ENCODE results near the gene CRKL. TPM values are rescaled to one million over a fixed set of nuclear protein-coding genes. Genes with fewer than 3 reads are reported as not detected.
A peak's percentile ranks its signal among the peaks of the same experiment; 100 is the strongest.

Gene CRKL
- polyA plus RNA-seq, 3 donors = 26.0 to 37.5 (median 29.4) TPM

- peak overlapping the region in 1 of 3 experiments; percentile 3 for H3K4me3 ChIP-seq (replicated peaks in 1 of 3; ENCODE audit: low read depth in 2 of 3, low read length in 3 of 3)
- no peak for DNase-seq
- Mint-ChIP-seq H3K4me1 (peaks cover 35% of the 10 kb centered on the region), H3K27me3 (ENCODE audit: low read depth in 3 of 3) (peaks cover 1 to 4% (median 3%) of the 10 kb centered on the region in 3 donors), H3K9me3 (peaks cover 0 to 4% (median 0%) of the 10 kb centered on the region in 7 donors), H3K4me3 (peak overlapping the region in 1 of 2 donors; percentile 72), H3K36me3 (no peaks in the 10 kb centered on the region), H3K27ac (peak overlapping the region; percentile 88 to 98 (median 95))
- intact Hi-C loops (cut with micrococcal nuclease) = no loop called here
- TF ChIP-seq, protein P1, sequence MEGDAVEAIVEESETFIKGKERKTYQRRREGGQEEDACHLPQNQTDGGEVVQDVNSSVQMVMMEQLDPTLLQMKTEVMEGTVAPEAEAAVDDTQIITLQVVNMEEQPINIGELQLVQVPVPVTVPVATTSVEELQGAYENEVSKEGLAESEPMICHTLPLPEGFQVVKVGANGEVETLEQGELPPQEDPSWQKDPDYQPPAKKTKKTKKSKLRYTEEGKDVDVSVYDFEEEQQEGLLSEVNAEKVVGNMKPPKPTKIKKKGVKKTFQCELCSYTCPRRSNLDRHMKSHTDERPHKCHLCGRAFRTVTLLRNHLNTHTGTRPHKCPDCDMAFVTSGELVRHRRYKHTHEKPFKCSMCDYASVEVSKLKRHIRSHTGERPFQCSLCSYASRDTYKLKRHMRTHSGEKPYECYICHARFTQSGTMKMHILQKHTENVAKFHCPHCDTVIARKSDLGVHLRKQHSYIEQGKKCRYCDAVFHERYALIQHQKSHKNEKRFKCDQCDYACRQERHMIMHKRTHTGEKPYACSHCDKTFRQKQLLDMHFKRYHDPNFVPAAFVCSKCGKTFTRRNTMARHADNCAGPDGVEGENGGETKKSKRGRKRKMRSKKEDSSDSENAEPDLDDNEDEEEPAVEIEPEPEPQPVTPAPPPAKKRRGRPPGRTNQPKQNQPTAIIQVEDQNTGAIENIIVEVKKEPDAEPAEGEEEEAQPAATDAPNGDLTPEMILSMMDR (IDR thresholded peaks at IDR 0.05) = no peak
- no peaks in the 10 kb centered on the region for H3K27me3 ChIP-seq (ENCODE audit: control insufficient read depth in 2 of 2, insufficient read depth in 2 of 2, low read length in 2 of 2)
- peaks cover 27 to 31% of the 10 kb centered on the region in 2 donors for H3K4me1 ChIP-seq (ENCODE audit: control insufficient read depth in 1 of 2, insufficient read depth in 2 of 2, low read length in 2 of 2)
- no peaks in the 10 kb centered on the region for H3K79me2 ChIP-seq (ENCODE audit: insufficient read depth, low read length)
- no peaks in the 10 kb centered on the region for H3K9me3 ChIP-seq (replicated peaks in 1 of 2; ENCODE audit: control insufficient read depth in 1 of 2, insufficient read depth in 1 of 2, low read length in 2 of 2)
- H3K36me3 ChIP-seq (replicated peaks in 1 of 2; ENCODE audit: control insufficient read depth in 1 of 2, insufficient read depth in 2 of 2, low read length in 2 of 2) = no peaks in the 10 kb centered on the region
- H2AFZ ChIP-seq (ENCODE audit: insufficient read depth, low read depth, low read length, poor library complexity, severe bottlenecking) = no peak overlapping the region
- no peaks in the 10 kb centered on the region for H4K20me1 ChIP-seq (ENCODE audit: insufficient read depth, low read length)
- WGBS (ENCODE audit: insufficient coverage) = no CpG with 5 or more reads among the region's 3 CpGs
- H3K9ac ChIP-seq (ENCODE audit: insufficient read depth, low read length, poor library complexity, severe bottlenecking) = no peak overlapping the region
- peak overlapping the region; percentile 3 for H3K4me2 ChIP-seq (replicated peaks; ENCODE audit: extremely low read depth, low read length, poor library complexity, severe bottlenecking)
- peak overlapping the region in 1 of 2 donors; percentile 80 for H3K27ac ChIP-seq (ENCODE audit: low read depth in 1 of 2, low read length in 2 of 2)
These were observed 12.2 kb upstream of the CRKL start for GRCh38 chr22:20904980-20905355.

- Histone ChIP-seq H3K4me3 (replicated peaks in 1 of 3; ENCODE audit: low read depth in 2 of 3, low read length in 3 of 3) (peak overlapping the region in 1 of 3 experiments; percentile 3), H3K79me2 (ENCODE audit: insufficient read depth, low read length) (no peaks in the 10 kb centered on the region), H3K36me3 (replicated peaks in 1 of 2; ENCODE audit: control insufficient read depth in 1 of 2, insufficient read depth in 2 of 2, low read length in 2 of 2) (no peaks in the 10 kb centered on the region), H4K20me1 (ENCODE audit: insufficient read depth, low read length) (no peaks in the 10 kb centered on the region), H3K9ac (ENCODE audit: insufficient read depth, low read length, poor library complexity, severe bottlenecking) (no peak overlapping the region), H3K27me3 (ENCODE audit: control insufficient read depth in 2 of 2, insufficient read depth in 2 of 2, low read length in 2 of 2) (no peaks in the 10 kb centered on the region), H3K4me2 (replicated peaks; ENCODE audit: extremely low read depth, low read length, poor library complexity, severe bottlenecking) (peak overlapping the region; percentile 3), H3K27ac (ENCODE audit: low read depth in 1 of 2, low read length in 2 of 2) (peak overlapping the region in 1 of 2 donors; percentile 80), H2AFZ (ENCODE audit: insufficient read depth, low read depth, low read length, poor library complexity, severe bottlenecking) (no peak overlapping the region), H3K4me1 (ENCODE audit: control insufficient read depth in 1 of 2, insufficient read depth in 2 of 2, low read length in 2 of 2) (peaks cover 27 to 31% of the 10 kb centered on the region in 2 donors), H3K9me3 (replicated peaks in 1 of 2; ENCODE audit: control insufficient read depth in 1 of 2, insufficient read depth in 1 of 2, low read length in 2 of 2) (no peaks in the 10 kb centered on the region)
- peak in 1 of 3 donors; percentile 58 for DNase-seq
- H3K36me3 Mint-ChIP-seq = no peaks in the 10 kb centered on the region
- 67% methylated on average over 2 of the region's 4 CpGs for WGBS (ENCODE audit: insufficient coverage)
- TF ChIP-seq, protein P1 (IDR thresholded peaks at IDR 0.05) = no peak
- peaks cover 1 to 4% (median 3%) of the 10 kb centered on the region in 3 donors for H3K27me3 Mint-ChIP-seq (ENCODE audit: low read depth in 3 of 3)
- intact Hi-C loops (cut with micrococcal nuclease) = no loop called here
- peak overlapping the region; percentile 88 to 98 (median 95) for H3K27ac Mint-ChIP-seq
- no peak overlapping the region for H3K4me3 Mint-ChIP-seq
- H3K9me3 Mint-ChIP-seq = peaks cover 0 to 4% (median 0%) of the 10 kb centered on the region in 7 donors
- peaks cover 31% of the 10 kb centered on the region for H3K4me1 Mint-ChIP-seq
These were observed 11.5 kb upstream of the CRKL start for GRCh38 chr22:20905415-20906386.

All from CD14-positive monocyte (primary cell).